DOHH2 (cell line): ENCODE measurements around the gene TRMT112.

Experiments
- CTCF ChIP-seq: fragments of 200-600 bp; sonication (generic); IDR thresholded peaks from one replicate; pipeline ENCODE4 v1.5.1; 2014; ENCODE audit warnings: antibody characterized with exemption, mild to moderate bottlenecking, low read depth, low read length; ENCODE audit not compliant: poor library complexity, severe bottlenecking
- EZH2phosphoT487 ChIP-seq: fragments of 200-600 bp; sonication (generic); IDR thresholded peaks from 2 replicates; pipeline ENCODE4 v1.6.1; 2017; ENCODE audit warnings: borderline replicate concordance, mild to moderate bottlenecking, antibody characterized with exemption, low read length, moderate library complexity, mixed read lengths

GRCh38 chr11:64327993-64328392 is 10.6 kb upstream of the TRMT112 start:
- TF ChIP-seq CTCF (no peak), EZH2phosphoT487 (no peak)
